Peyer's patch (tissue), 4 donors: ENCODE data around the gene RAE1.

Experiments
- CTCF ChIP-seq, 6 experiments: fragments of 450-650 bp in 4 of 6; fragments of 200-600 bp in 2 of 6; sonication (generic) in 1 of 6; IDR thresholded peaks; one replicate each; pipeline ENCODE4 v1.5.1; 2017 to 2019; ENCODE audit warnings: antibody characterized with exemption in 6 of 6, mild to moderate bottlenecking in 3 of 6, moderate library complexity in 1 of 6
- POLR2A ChIP-seq, 2 donors: fragments of 450-650 bp; IDR thresholded peaks; one replicate each; pipeline ENCODE4 v1.5.1; 2017; ENCODE audit warnings: antibody characterized with exemption in 2 of 2, mild to moderate bottlenecking in 2 of 2, moderate library complexity in 2 of 2

GRCh38 chr20:57393321-57394120 is 42.5 kb downstream of the RAE1 start:
- TF ChIP-seq CTCF (IDR thresholded peaks at IDR 0.05) (no peak), POLR2A (IDR thresholded peaks at IDR 0.05) (no peak)
